ENCODE measurements around the gene ZNF467.

ZNF467 gene

GRCh38 chr7:149815661-149816266 lies 42.4 kb upstream of the ZNF467 start:
- DNase-seq: no peak
- Mint-ChIP-seq H3K4me3 (no peak overlapping the region), H3K27me3 (no peaks in the 10 kb centered on the region), H3K27ac (no peak overlapping the region), H3K9me3 (no peaks in the 10 kb centered on the region), H3K36me3 (ENCODE audit: insufficient read depth) (no peaks in the 10 kb centered on the region), H3K4me1 (ENCODE audit: low read depth in 2 of 2) (no peaks in the 10 kb centered on the region)
- no peak for ATAC-seq (replicated peaks)

- no peaks in the 10 kb centered on the region for H3K9me3 Mint-ChIP-seq
- H3K4me3 Mint-ChIP-seq: no peak overlapping the region
- no peaks in the 10 kb centered on the region for H3K4me1 Mint-ChIP-seq (ENCODE audit: low read depth in 2 of 2)
- no peaks in the 10 kb centered on the region for H3K36me3 Mint-ChIP-seq (ENCODE audit: insufficient read depth)
- peaks cover 0 to under 1% of the 10 kb centered on the region in 2 donors for H3K27me3 Mint-ChIP-seq
- DNase-seq (no peak), ATAC-seq (replicated peaks) (no peak)
- H3K27ac Mint-ChIP-seq: no peak overlapping the region
These were observed 41.7 kb upstream of the ZNF467 start for GRCh38 chr7:149815121-149815520.

- DNase-seq (no peak), ATAC-seq (replicated peaks) (no peak)
- Mint-ChIP-seq H3K27me3 (peaks cover 0 to 7% of the 10 kb centered on the region in 2 donors), H3K4me3 (no peak overlapping the region), H3K9me3 (no peaks in the 10 kb centered on the region), H3K27ac (no peak overlapping the region), H3K36me3 (ENCODE audit: insufficient read depth) (no peaks in the 10 kb centered on the region), H3K4me1 (ENCODE audit: low read depth in 2 of 2) (no peaks in the 10 kb centered on the region)
These were observed 41.1 kb upstream of the ZNF467 start for GRCh38 chr7:149814494-149814893.

GRCh38 chr7:149813254-149814035 lies 40.1 kb upstream of the ZNF467 start:
- Mint-ChIP-seq H3K27me3 (peaks cover 0 to 13% of the 10 kb centered on the region in 2 donors), H3K4me1 (ENCODE audit: low read depth in 2 of 2) (no peaks in the 10 kb centered on the region), H3K4me3 (no peak overlapping the region), H3K9me3 (no peaks in the 10 kb centered on the region), H3K36me3 (ENCODE audit: insufficient read depth) (no peaks in the 10 kb centered on the region), H3K27ac (peak overlapping the region in 1 of 2 donors; percentile 49)
- no peak for DNase-seq
- no peak for ATAC-seq (replicated peaks)

GRCh38 chr7:149811831-149812490 lies 38.6 kb upstream of the ZNF467 start:
- Mint-ChIP-seq H3K4me1 (ENCODE audit: low read depth in 2 of 2) (peaks cover 0 to 7% of the 10 kb centered on the region in 2 donors), H3K36me3 (ENCODE audit: insufficient read depth) (no peaks in the 10 kb centered on the region)

GRCh38 chr7:149811221-149811620 lies 37.8 kb upstream of the ZNF467 start:
- ATAC-seq (replicated peaks) (no peak), DNase-seq (no peak)
- Mint-ChIP-seq H3K9me3 (no peaks in the 10 kb centered on the region), H3K27me3 (peaks cover 7 to 24% of the 10 kb centered on the region in 2 donors), H3K27ac (peak overlapping the region in 1 of 2 donors; percentile 10), H3K4me1 (ENCODE audit: low read depth in 2 of 2) (peaks cover 0 to 7% of the 10 kb centered on the region in 2 donors), H3K36me3 (ENCODE audit: insufficient read depth) (no peaks in the 10 kb centered on the region), H3K4me3 (no peak overlapping the region)

More at GRCh38 chr7:149811831-149812490, 38.6 kb upstream of the ZNF467 start:
- ATAC-seq (replicated peaks) (no peak), DNase-seq (no peak)
- H3K9me3 Mint-ChIP-seq: no peaks in the 10 kb centered on the region
- peak overlapping the region in 1 of 2 donors; percentile 10 for H3K27ac Mint-ChIP-seq
- H3K4me3 Mint-ChIP-seq: no peak overlapping the region
- peaks cover 0 to 17% of the 10 kb centered on the region in 2 donors for H3K27me3 Mint-ChIP-seq

GRCh38 chr7:149809215-149809614 lies 35.8 kb upstream of the ZNF467 start:
- Mint-ChIP-seq H3K9me3 (no peaks in the 10 kb centered on the region), H3K27ac (no peak overlapping the region), H3K4me3 (no peak overlapping the region), H3K4me1 (ENCODE audit: low read depth in 2 of 2) (peaks cover 2 to 7% of the 10 kb centered on the region in 2 donors), H3K27me3 (peaks cover 10 to 36% of the 10 kb centered on the region in 2 donors), H3K36me3 (ENCODE audit: insufficient read depth) (no peaks in the 10 kb centered on the region)
- no peak for ATAC-seq (replicated peaks)
- DNase-seq: no peak

GRCh38 chr7:149808311-149808710 lies 34.9 kb upstream of the ZNF467 start:
- Mint-ChIP-seq H3K27me3 (peaks cover 10 to 42% of the 10 kb centered on the region in 2 donors), H3K4me1 (ENCODE audit: low read depth in 2 of 2) (peaks cover 2 to 7% of the 10 kb centered on the region in 2 donors), H3K9me3 (no peaks in the 10 kb centered on the region), H3K27ac (no peak overlapping the region), H3K36me3 (ENCODE audit: insufficient read depth) (no peaks in the 10 kb centered on the region), H3K4me3 (no peak overlapping the region)
- DNase-seq: no peak
- no peak for ATAC-seq (replicated peaks)

- no peak overlapping the region for H3K27ac Mint-ChIP-seq
- peaks cover 10 to 42% of the 10 kb centered on the region in 2 donors for H3K27me3 Mint-ChIP-seq
- DNase-seq (no peak), ATAC-seq (replicated peaks) (no peak)
- no peaks in the 10 kb centered on the region for H3K36me3 Mint-ChIP-seq (ENCODE audit: insufficient read depth)
- peaks cover 2 to 7% of the 10 kb centered on the region in 2 donors for H3K4me1 Mint-ChIP-seq (ENCODE audit: low read depth in 2 of 2)
- no peaks in the 10 kb centered on the region for H3K9me3 Mint-ChIP-seq
- H3K4me3 Mint-ChIP-seq: no peak overlapping the region
These were observed 33.3 kb upstream of the ZNF467 start for GRCh38 chr7:149806726-149807125.

GRCh38 chr7:149804106-149804505 lies 30.7 kb upstream of the ZNF467 start:
- Mint-ChIP-seq H3K27ac (no peak overlapping the region), H3K4me1 (ENCODE audit: low read depth in 2 of 2) (peaks cover 2 to 7% of the 10 kb centered on the region in 2 donors), H3K9me3 (no peaks in the 10 kb centered on the region), H3K4me3 (no peak overlapping the region), H3K27me3 (peaks cover 10 to 31% of the 10 kb centered on the region in 2 donors), H3K36me3 (ENCODE audit: insufficient read depth) (no peaks in the 10 kb centered on the region)
- ATAC-seq (replicated peaks) (no peak), DNase-seq (no peak)

- DNase-seq: no peak
- Mint-ChIP-seq H3K27me3 (peaks cover 10 to 31% of the 10 kb centered on the region in 2 donors), H3K9me3 (no peaks in the 10 kb centered on the region), H3K4me3 (no peak overlapping the region), H3K27ac (no peak overlapping the region), H3K36me3 (ENCODE audit: insufficient read depth) (no peaks in the 10 kb centered on the region), H3K4me1 (ENCODE audit: low read depth in 2 of 2) (peaks cover 2 to 7% of the 10 kb centered on the region in 2 donors)
- no peak for ATAC-seq (replicated peaks)
These were observed 30.2 kb upstream of the ZNF467 start for GRCh38 chr7:149803551-149804074.

- H3K9me3 Mint-ChIP-seq: no peaks in the 10 kb centered on the region
- H3K27ac Mint-ChIP-seq: no peak overlapping the region
- H3K27me3 Mint-ChIP-seq: peaks cover 10 to 38% of the 10 kb centered on the region in 2 donors
- no peak for DNase-seq
- peaks cover 2 to 7% of the 10 kb centered on the region in 2 donors for H3K4me1 Mint-ChIP-seq (ENCODE audit: low read depth in 2 of 2)
- H3K4me3 Mint-ChIP-seq: no peak overlapping the region
- no peak for ATAC-seq (replicated peaks)
- H3K36me3 Mint-ChIP-seq (ENCODE audit: insufficient read depth): no peaks in the 10 kb centered on the region
These were observed 29.6 kb upstream of the ZNF467 start for GRCh38 chr7:149802966-149803365.

GRCh38 chr7:149801816-149802215 lies 28.4 kb upstream of the ZNF467 start:
- Mint-ChIP-seq H3K4me1 (ENCODE audit: low read depth in 2 of 2) (peaks cover 0 to 2% of the 10 kb centered on the region in 2 donors), H3K27ac (no peak overlapping the region), H3K36me3 (ENCODE audit: insufficient read depth) (no peaks in the 10 kb centered on the region), H3K4me3 (no peak overlapping the region), H3K9me3 (no peaks in the 10 kb centered on the region), H3K27me3 (peaks cover 8 to 33% of the 10 kb centered on the region in 2 donors)
- ATAC-seq (replicated peaks) (no peak), DNase-seq (no peak)

Data from effector memory CD8-positive, alpha-beta T cell (primary cell).